OCI-LY7 (cell line): Measurements from ENCODE around the gene MORN1. TPM values are rescaled to one million over a fixed set of nuclear protein-coding genes. Genes with fewer than 3 reads are reported as not detected.

ENCODE experiments used
- BruUV-seq: library from RNA; stranded (reverse); fragments of 400-500 nt; replicated peaks from 2 replicates; lab custom pipeline; 2021; lab: Mats Ljungman, UMichigan
- CTCF ChIA-PET: fragments of 300-600 bp; sonication (Branson Sonifier 250); formaldehyde crosslinking; loops from one replicate; lab custom pipeline; 2022; ENCODE audit warnings: antibody characterized with exemption; ENCODE audit not compliant: unreplicated experiment; lab: Charles Lee
- POLR2A ChIA-PET: fragments of 300-600 bp; sonication (Branson Sonifier 250); formaldehyde crosslinking; loops from one replicate; lab custom pipeline; 2022; ENCODE audit warnings: antibody characterized with exemption; lab: Charles Lee
- DNase-seq: peaks from one replicate; pipeline ENCODE4 v3.0.0-alpha.2; 2015; ENCODE audit warnings: low spot score
- H2AFZ ChIP-seq: fragments of 200-600 bp; sonication (generic), shearing (Covaris generic); 2 replicates; pipeline ENCODE4 v1.6.1; 2014; ENCODE audit warnings: mild to moderate bottlenecking, antibody characterized with exemption, low read length, moderate library complexity
- H3K27ac ChIP-seq: fragments of 200-600 bp; sonication (generic); 2 replicates; pipeline ENCODE4 v1.5.1; 2014; ENCODE audit warnings: mixed run types, low read depth, mild to moderate bottlenecking, moderate library complexity, low read length, inconsistent platforms; ENCODE audit not compliant: poor library complexity, severe bottlenecking
- H3K36me3 ChIP-seq: fragments of 200-600 bp; sonication (generic); 2 replicates; pipeline ENCODE4 v1.6.1; 2014; ENCODE audit warnings: mild to moderate bottlenecking, antibody characterized with exemption, low read length, moderate library complexity, mixed read lengths; ENCODE audit not compliant: insufficient read depth
- H3K4me1 ChIP-seq: fragments of 200-600 bp; sonication (generic); 2 replicates; pipeline ENCODE4 v1.5.1; 2014; ENCODE audit warnings: mild to moderate bottlenecking, low read length; ENCODE audit not compliant: insufficient read depth, poor library complexity, severe bottlenecking
- H3K4me2 ChIP-seq: fragments of 200-600 bp; sonication (generic); 2 replicates; pipeline ENCODE4 v1.6.1; 2014; ENCODE audit warnings: mild to moderate bottlenecking, low read length
- H3K4me3 ChIP-seq: fragments of 200-600 bp; sonication (generic); 2 replicates; pipeline ENCODE4 v1.5.1; 2014; ENCODE audit warnings: mild to moderate bottlenecking, low read depth, low read length; ENCODE audit not compliant: poor library complexity, severe bottlenecking
- H3K79me2 ChIP-seq: fragments of 200-600 bp; sonication (generic); 2 replicates; pipeline ENCODE4 v1.6.1; 2016; ENCODE audit warnings: low read depth, mild to moderate bottlenecking, low read length, moderate library complexity, mixed read lengths; ENCODE audit not compliant: insufficient read depth
- H3K9me2 ChIP-seq: fragments of 200-600 bp; sonication (generic); 2 replicates; pipeline ENCODE4 v1.6.1; 2016; ENCODE audit warnings: mild to moderate bottlenecking, low read length, mixed read lengths; ENCODE audit not compliant: insufficient read depth
- H3K9me3 ChIP-seq: fragments of 200-600 bp; sonication (generic); 2 replicates; pipeline ENCODE4 v1.6.1; 2014; ENCODE audit warnings: mild to moderate bottlenecking, mixed run types, low read length, mixed read lengths
- H4K20me1 ChIP-seq: fragments of 200-600 bp; sonication (generic); 2 replicates; pipeline ENCODE4 v1.6.1; 2014; ENCODE audit warnings: mild to moderate bottlenecking, antibody characterized with exemption, low read length, moderate library complexity, mixed read lengths; ENCODE audit not compliant: insufficient read depth
- EZH2phosphoT487 ChIP-seq: fragments of 200-600 bp; sonication (generic); IDR thresholded peaks from 2 replicates; pipeline ENCODE4 v1.6.1; 2018; ENCODE audit warnings: low read depth, borderline replicate concordance, mild to moderate bottlenecking, mixed run types, antibody characterized with exemption, low read length, moderate library complexity, mixed read lengths
- intact Hi-C: fragments of 100-400 bp; cut with micrococcal nuclease; formaldehyde crosslinking; loops from one replicate; pipeline ENCODE4 v1.10.0; 2022; ENCODE audit not compliant: unreplicated experiment
- total RNA-seq, 2 experiments: library from RNA; depleted of rRNA in 1 of 2; stranded (reverse); fragments of >200 nt in 1 of 2; shearing (Covaris generic) in 1 of 2; gene quantifications; 2 replicates each; pipeline ENCODE4 v1.2.3, GENCODE V29; 2014 to 2022
- TF ChIP-seq, protein P1 (sequence below): fragments of 200-600 bp; sonication (generic); conservative IDR thresholded peaks from 2 replicates; pipeline ENCODE4 v1.5.1; 2014; ENCODE audit warnings: mild to moderate bottlenecking, antibody characterized with exemption, low read length, moderate library complexity, mixed read lengths

The MORN1 gene
- total RNA-seq, 2 experiments from 2014 or later: 13.1 to 29.7 TPM

DNA sequence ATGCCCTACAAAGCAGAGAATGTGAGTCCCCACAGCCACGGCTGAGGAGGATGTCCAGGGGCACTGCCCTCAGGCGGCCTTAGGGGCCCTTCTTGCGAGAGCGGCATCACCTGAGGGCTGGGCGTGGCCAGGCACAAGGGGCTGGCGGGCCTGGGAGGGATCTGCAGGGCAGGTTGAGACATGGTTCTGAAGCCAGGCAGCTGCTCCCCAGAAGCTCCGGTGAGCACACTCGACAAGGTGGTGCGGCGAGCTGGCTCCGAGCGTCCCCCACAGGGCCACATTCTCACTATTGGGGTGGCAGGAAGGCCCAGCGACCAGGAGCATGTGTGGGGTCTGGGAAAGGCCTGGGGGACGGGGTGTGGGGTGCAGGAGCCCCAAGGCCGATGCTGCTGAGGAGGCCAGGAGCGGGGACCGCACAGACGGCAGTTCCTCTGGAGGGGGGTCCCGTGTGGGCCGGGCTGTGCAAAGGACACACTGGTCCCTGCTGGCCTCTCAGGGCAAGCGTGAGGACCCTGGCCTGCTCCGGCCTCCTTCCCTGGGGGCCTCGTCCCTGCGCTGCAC is 47.2 kb downstream of the MORN1 start:
- no peak for DNase-seq
- H3K27ac ChIP-seq: no peak overlapping the region
- no peak overlapping the region for H3K4me3 ChIP-seq
- H4K20me1 ChIP-seq: no peaks in the 10 kb centered on the region
- intact Hi-C loops: no loop called here
- H3K4me2 ChIP-seq: no peak overlapping the region
- no peak for TF ChIP-seq EZH2phosphoT487
- TF ChIP-seq, protein P1, sequence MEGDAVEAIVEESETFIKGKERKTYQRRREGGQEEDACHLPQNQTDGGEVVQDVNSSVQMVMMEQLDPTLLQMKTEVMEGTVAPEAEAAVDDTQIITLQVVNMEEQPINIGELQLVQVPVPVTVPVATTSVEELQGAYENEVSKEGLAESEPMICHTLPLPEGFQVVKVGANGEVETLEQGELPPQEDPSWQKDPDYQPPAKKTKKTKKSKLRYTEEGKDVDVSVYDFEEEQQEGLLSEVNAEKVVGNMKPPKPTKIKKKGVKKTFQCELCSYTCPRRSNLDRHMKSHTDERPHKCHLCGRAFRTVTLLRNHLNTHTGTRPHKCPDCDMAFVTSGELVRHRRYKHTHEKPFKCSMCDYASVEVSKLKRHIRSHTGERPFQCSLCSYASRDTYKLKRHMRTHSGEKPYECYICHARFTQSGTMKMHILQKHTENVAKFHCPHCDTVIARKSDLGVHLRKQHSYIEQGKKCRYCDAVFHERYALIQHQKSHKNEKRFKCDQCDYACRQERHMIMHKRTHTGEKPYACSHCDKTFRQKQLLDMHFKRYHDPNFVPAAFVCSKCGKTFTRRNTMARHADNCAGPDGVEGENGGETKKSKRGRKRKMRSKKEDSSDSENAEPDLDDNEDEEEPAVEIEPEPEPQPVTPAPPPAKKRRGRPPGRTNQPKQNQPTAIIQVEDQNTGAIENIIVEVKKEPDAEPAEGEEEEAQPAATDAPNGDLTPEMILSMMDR: no peak
- no peaks in the 10 kb centered on the region for H3K4me1 ChIP-seq
- no peaks in the 10 kb centered on the region for H3K79me2 ChIP-seq
- H2AFZ ChIP-seq: no peak overlapping the region
- no TSS peak for BruUV-seq
- ChIA-PET CTCF (no interaction called here), POLR2A (no interaction called here)
- no peaks in the 10 kb centered on the region for H3K9me3 ChIP-seq
- no peaks in the 10 kb centered on the region for H3K9me2 ChIP-seq
- no peaks in the 10 kb centered on the region for H3K36me3 ChIP-seq

DNA sequence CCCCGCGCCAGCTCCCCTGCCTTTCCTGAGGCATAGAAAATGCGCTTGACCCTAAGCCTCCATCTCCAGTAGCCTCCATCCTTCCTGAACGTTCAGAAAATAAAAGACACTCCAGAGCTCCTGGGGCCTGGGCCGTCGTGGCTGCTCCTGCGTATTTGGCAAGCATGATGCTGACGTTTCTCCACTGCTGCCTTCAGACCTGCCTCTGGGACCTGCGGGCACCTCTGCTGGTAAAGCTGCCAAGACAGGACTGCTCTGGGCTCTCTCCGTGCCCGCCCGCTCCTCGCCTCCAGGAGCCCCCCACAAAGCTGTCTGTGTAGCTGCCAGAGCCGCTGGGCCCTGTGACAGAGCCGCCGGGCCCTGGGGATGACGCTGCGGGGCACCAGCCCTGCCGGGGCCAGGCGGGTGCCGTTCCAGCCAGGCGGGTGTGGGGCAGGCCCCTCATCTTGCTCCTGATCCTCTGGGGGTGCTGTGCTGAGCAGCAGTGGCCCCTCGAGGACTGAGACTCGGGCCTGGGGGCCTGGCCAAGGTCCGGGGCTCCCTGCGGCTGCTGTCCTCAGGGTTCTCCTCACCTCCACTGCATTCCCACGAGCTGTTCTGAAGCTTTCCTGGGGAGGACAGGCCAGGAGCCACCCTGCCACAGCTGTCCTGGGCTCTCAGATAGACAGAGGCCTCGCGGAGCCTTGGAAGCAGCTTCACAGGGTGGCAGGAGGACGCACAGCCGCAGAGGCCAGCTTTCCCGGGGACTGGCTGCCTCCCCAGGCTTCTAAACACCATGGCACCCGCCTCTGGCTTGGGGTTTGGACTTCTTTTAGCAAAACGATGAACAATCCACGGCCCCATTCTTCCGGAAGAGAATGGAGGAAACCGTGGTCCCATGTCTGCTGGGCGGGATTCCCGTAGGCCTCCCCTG is 48.1 kb downstream of the MORN1 start:
- Histone ChIP-seq H3K79me2 (no peaks in the 10 kb centered on the region), H3K27ac (no peak overlapping the region), H3K4me1 (no peaks in the 10 kb centered on the region), H3K36me3 (no peaks in the 10 kb centered on the region), H3K9me2 (no peaks in the 10 kb centered on the region), H3K4me2 (no peak overlapping the region), H3K9me3 (no peaks in the 10 kb centered on the region), H2AFZ (no peak overlapping the region), H4K20me1 (no peaks in the 10 kb centered on the region), H3K4me3 (no peak overlapping the region)
- intact Hi-C loops: no loop called here
- DNase-seq: no peak
- no TSS peak for BruUV-seq
- CTCF ChIA-PET: no interaction called here
- POLR2A ChIA-PET: no interaction called here
- TF ChIP-seq EZH2phosphoT487: no peak
- TF ChIP-seq, protein P1: no peak
